Iris pigment epithelial cell (primary cell): ENCODE measurements around the gene PPID.
A peak's percentile ranks its signal among the peaks of the same experiment; 100 is the strongest.
"Not testable (repeated sequence)": the region's sequence is repeated elsewhere in the genome, so short reads cannot be mapped to it uniquely, and the experiment has no call there.

Experiments used
- DNase-seq: peaks from one replicate; pipeline ENCODE4 v3.0.0-alpha.2; 2011; ENCODE audit warnings: low read depth

PPID gene

GRCh38 chr4:158722917-158723793 lies at the start of gene PPID:
Gene PPID (minus strand): TSS chr4:158723396. CDS start chr4:158723288, 108 bp downstream.
- DNase-seq = peak; percentile 75

DNA sequence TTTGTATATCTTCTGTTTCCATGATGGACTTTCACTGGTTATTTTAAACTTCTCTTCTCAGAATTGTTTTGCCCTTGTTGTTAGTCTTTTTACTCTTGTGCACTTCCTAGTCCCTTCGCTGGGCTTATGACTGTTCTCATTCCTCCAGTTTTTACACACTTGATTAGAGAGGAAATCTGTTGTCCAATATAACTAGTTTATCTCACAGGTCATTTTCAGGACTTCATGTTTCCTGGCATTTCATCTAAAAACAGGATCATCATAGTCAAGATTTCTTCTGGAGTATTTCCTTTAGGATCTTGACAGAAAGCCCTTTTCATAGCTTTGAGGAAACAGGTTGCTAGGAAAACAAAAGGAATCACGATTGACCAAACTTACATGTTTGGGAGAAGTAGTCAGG lies 48.6 kb upstream of the PPID start:
- DNase-seq = no peak

DNA sequence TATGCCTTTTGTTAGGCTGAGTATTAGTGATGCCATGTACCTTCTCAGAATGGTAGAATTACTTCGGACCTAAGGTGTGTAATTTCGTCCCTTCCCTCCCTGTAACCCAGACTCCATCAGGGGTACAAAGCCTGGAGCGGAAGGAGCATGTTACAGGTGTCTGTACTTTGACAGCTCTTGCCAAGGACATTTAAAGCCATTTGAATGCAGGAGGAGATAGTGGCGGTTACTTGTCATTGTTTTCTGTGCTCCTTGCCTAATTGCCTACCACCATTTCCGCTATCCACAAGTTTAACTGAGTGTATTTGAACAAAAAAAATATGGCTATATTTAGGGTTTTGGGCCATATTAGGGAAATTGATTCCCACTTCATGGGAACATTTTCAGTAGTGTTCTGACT lies 47.5 kb upstream of the PPID start:
- no peak for DNase-seq

- peak; percentile 49 for DNase-seq
Measured at GRCh38 chr4:158769175-158769921, 46.2 kb upstream of the PPID start.

DNA sequence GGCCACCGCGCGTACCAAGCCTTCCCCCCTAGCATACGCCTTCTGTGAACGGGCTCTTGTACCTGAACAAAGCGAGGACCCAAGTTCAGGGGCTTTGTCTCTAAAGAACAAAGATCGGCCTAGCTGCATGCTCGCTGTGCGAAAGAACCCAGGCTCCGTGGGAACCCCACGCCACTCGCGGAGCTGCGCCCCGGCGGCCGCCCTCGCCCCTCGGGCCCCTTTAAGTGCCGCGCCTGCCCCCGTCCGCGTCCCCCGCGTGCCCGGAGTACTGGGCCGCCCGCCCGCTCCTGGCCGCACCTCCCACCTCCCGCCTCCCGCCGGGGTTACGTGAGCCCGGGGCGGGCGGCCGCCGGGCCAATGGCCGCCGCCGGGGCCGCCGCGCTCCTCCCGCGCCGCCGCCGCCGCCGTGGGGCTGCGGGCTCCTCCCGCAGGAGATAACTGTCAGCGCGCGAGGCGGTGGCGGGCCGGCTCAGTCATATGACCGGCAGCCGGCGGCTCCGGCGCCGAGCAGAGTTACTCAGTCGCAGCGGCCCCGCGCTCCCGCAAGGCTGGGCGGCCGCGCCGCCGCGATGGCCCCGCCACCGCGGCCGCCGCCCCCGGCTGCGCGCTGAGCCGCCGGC lies 45.5 kb upstream of the PPID start, which contains the start of gene FNIP2:
Gene FNIP2, plus strand, starts transcription at position 472 of the 620 bp plus-strand sequence. CDS start 187 bp downstream, outside the sequence.
- DNase-seq = peak; percentile 78

DNA sequence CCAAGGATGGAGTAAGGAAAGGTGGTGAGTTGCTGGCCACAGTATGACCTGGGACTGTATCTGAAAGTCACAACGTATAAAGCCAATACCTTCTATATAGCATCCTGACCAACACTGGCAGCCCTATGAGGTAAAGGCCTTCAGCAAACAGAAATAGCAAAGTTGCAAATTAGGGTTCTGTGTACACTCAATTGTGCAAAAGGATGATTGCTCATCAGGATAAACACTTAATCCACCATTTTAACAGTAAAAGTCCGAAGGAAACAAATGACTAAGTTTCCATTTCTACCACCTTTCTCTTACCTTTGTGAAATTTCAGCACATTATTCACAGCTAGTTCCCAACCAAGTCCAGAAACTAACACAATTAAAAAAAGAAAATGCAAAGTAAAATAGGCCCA lies 44.3 kb upstream of the PPID start:
- DNase-seq = no peak

- no peak for DNase-seq
Measured at GRCh38 chr4:158766434-158767044, 43.3 kb upstream of the PPID start.

DNA sequence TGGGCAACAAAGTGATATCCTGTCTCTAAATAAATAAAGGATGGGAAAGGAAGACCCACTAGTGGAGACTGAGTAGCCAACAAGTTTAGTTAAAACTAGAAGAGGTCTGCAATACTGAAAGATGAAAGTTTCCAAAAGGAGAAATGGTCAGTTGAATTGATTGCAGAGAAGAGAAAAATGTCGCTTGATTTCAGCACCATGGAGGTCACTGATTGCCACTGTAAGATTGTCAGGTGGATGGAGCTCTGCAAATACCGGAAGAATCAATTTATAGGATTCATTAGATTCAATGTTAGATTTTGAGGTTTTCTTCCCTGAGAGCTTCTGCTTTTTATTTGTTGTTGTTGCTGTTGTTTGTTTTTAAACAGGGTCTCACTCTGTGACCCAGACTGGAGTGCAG lies 40.3 kb upstream of the PPID start:
- DNase-seq = no peak

- no peak for DNase-seq
Measured at GRCh38 chr4:158762553-158762952, 39.4 kb upstream of the PPID start.

DNA sequence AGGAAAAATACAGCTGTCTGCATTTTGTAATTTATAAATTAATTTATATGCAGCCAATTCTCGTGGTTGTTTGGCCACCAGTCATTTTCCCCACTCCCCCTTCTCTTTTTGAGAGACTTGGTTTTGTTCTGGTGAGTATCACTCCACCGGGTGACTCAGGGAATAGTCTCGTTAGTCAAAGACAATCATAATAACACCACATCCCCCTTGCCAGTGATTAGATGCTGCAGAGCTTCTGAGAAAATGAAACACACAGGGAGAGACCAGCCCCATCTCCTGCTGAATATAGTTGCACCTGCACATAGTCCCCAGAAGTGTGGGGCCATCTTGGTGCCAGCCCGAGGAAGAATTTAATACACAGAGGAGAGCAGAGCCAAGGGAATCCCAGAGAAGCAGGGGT lies 37.7 kb upstream of the PPID start:
- DNase-seq = peak; percentile 31

GRCh38 chr4:158759539-158759938 lies 36.3 kb upstream of the PPID start:
- DNase-seq = not testable (repeated sequence)

GRCh38 chr4:158758703-158759102 lies 35.5 kb upstream of the PPID start:
- no peak for DNase-seq

- DNase-seq = peak; percentile 52
Measured at GRCh38 chr4:158758142-158758541, 34.9 kb upstream of the PPID start.

DNA sequence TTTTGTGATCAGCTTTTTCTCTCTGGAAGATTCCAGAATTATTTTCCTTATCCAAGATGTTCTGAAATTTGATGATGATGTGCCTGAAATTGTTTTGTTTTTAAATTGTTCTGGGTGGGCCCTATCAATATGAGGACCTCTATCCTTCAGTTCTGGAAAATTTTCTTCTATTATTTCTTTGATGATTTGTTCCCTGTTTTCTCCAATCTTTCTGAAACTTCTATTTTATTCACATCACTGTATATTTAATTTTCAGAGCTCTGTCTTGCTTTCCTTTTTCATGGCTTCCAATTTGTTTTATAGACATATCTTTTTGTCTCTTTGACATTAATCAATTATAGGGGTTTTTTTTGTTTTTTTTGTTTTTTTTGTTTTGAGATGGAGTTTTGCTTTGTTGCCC lies 33.4 kb upstream of the PPID start:
- no peak for DNase-seq

DNA sequence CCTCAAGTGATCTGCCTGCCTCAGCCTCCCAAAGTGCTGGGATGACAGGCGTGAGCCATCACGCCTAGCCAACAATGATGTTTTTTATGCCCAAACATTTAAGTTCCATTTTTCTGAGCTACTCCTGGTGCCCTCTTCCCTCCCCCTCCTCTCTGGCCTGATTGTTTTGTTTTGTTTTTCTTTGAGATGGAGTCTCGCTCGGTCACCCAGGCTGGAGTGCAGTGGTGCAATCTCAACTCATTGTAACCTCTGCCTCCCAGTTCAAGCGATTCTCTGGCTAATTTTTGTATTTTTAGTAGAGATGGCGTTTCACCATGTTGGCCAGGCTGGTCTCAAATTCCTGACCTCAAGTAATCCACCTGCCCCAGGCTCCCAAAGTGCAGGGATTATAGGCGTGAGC lies 32.6 kb upstream of the PPID start:
- not testable (repeated sequence) for DNase-seq

DNA sequence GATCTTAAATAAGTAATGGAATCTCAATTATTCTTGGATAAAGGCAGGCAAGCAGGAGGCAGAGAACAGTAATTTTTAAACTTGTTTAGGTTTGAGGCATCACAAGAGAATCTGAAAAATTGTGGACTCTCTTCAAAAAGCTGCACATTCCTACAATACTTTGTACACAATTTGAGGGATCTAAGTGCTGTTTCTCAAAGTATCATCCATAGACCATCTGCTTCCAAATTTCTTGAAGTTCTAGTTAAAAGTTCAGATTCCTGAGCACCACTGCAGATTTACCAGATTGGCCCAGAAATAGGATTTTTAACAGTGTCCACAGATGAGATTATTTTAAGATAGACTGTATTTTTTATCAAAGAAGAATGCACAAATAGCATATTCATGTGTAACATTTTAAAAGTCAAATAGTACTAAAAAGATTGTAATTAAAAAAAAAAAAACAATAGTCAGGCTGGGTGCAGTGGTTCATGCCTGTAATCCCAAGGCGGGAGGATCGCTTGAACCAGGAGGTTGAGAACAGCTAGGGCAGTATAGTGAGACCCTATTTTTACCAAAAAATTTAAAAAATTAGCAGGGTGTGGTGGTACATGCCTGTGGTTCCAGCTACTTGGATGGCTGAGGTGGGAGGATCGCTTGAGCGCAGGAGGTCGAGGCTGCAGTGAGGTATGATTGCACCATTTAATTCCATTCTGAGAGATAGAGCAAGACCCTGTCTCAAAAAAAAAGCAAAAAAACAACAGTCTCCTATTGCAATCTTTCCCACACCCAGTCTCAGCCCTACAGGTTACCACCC lies 31.4 kb upstream of the PPID start:
- DNase-seq = peak; percentile 59

- peak; percentile 83 for DNase-seq
Measured at GRCh38 chr4:158750379-158750778, 27.2 kb upstream of the PPID start.

- not testable (repeated sequence) for DNase-seq
Measured at GRCh38 chr4:158746537-158746936, 23.3 kb upstream of the PPID start.

GRCh38 chr4:158741326-158742021 lies 18.3 kb upstream of the PPID start:
- DNase-seq = no peak

- no peak for DNase-seq
Measured at GRCh38 chr4:158739600-158739999, 16.4 kb upstream of the PPID start.

DNA sequence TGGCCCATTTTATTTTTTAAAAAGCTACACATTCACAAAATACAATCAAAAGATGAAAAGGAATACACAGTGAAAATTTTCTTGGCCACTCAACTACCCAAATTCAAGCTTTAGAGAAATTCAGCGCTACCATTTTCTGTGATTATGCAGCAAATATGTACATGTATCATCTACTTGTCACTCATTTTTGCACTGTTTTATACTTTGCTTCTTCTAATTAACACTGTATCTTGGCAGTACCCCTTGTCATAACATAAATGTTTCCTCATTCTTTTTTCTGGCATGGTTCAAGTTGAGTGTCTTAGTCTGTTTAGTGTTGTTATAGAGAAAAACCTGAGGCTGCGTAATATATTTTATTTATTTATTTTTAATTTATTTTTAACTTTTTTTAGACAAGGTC lies 15.7 kb upstream of the PPID start:
- DNase-seq = no peak
